Mesenchymal stem cell (in vitro differentiated cells and primary cell): ENCODE results near the gene NBEAL1.

Experiments used
- DNase-seq: peaks from one replicate; pipeline ENCODE4 v3.0.0-alpha.2; 2013
- H2AFZ ChIP-seq: one replicate; pipeline ENCODE4 v1.6.1; 2013; ENCODE audit warnings: low read depth, mild to moderate bottlenecking, control low read depth, inconsistent platforms, low read length, moderate library complexity
- H2AK5ac ChIP-seq: 2 replicates; pipeline ENCODE4 v1.6.1; 2013; ENCODE audit warnings: low read length, moderate library complexity, mild to moderate bottlenecking, inconsistent platforms; ENCODE audit not compliant: severe bottlenecking
- H2BK120ac ChIP-seq: one replicate; pipeline ENCODE4 v1.6.1; 2013; ENCODE audit warnings: low read depth, mild to moderate bottlenecking, inconsistent platforms, low read length, moderate library complexity
- H2BK12ac ChIP-seq, 2 experiments: one replicate each; pipeline ENCODE4 v1.6.1; 2013; ENCODE audit warnings: inconsistent platforms in 2 of 2, low read length in 2 of 2, mild to moderate bottlenecking in 2 of 2, moderate library complexity in 2 of 2, control low read depth in 1 of 2
- H2BK15ac ChIP-seq: one replicate; pipeline ENCODE4 v1.6.1; 2013; ENCODE audit warnings: mild to moderate bottlenecking, low read depth, inconsistent platforms; ENCODE audit not compliant: poor library complexity, severe bottlenecking
- H2BK5ac ChIP-seq: 2 replicates; pipeline ENCODE4 v1.6.1; 2013; ENCODE audit warnings: low read depth, mild to moderate bottlenecking, low read length, control low read depth, inconsistent platforms; ENCODE audit not compliant: poor library complexity, severe bottlenecking
- H3K14ac ChIP-seq, 2 experiments: one replicate each; pipeline ENCODE4 v1.6.1; 2013; ENCODE audit warnings: inconsistent platforms in 2 of 2, low read length in 2 of 2, control low read depth in 1 of 2, mild to moderate bottlenecking in 1 of 2, moderate library complexity in 1 of 2
- H3K18ac ChIP-seq, 2 experiments: one replicate each; pipeline ENCODE4 v1.6.1; 2013; ENCODE audit warnings: inconsistent platforms in 2 of 2, low read length in 2 of 2, control low read depth in 1 of 2, low read depth in 1 of 2, mild to moderate bottlenecking in 1 of 2
- H3K23ac ChIP-seq, 2 experiments: one replicate each; pipeline ENCODE4 v1.6.1; 2013; ENCODE audit warnings: inconsistent platforms in 2 of 2, low read length in 2 of 2, mild to moderate bottlenecking in 2 of 2, moderate library complexity in 2 of 2, control low read depth in 1 of 2
- H3K27ac ChIP-seq: 2 replicates; pipeline ENCODE4 v1.5.1; 2013; ENCODE audit warnings: mild to moderate bottlenecking, moderate library complexity, low read length, control low read depth, inconsistent platforms; ENCODE audit not compliant: poor library complexity, severe bottlenecking
- H3K27me3 ChIP-seq, 2 experiments: 2 replicates each; pipeline versions ENCODE4 v1.6.1 to v1.7.0; 2013; ENCODE audit warnings: low read length in 2 of 2, mild to moderate bottlenecking in 2 of 2, moderate library complexity in 2 of 2, control low read depth in 1 of 2, inconsistent platforms in 1 of 2; ENCODE audit not compliant: control insufficient read depth in 1 of 2, insufficient read depth in 1 of 2
- H3K36me3 ChIP-seq, 2 experiments: 2 replicates each; pipeline versions ENCODE4 v1.6.1 to v1.7.0; 2013; ENCODE audit warnings: low read length in 2 of 2, control low read depth in 1 of 2, inconsistent platforms in 1 of 2, low read depth in 1 of 2, mild to moderate bottlenecking in 1 of 2; ENCODE audit not compliant: insufficient read depth in 2 of 2, control insufficient read depth in 1 of 2
- H3K4ac ChIP-seq, 2 experiments: one replicate each; pipeline ENCODE4 v1.6.1; 2013; ENCODE audit warnings: inconsistent platforms in 2 of 2, low read length in 2 of 2, mild to moderate bottlenecking in 2 of 2, moderate library complexity in 2 of 2, control low read depth in 1 of 2, low read depth in 1 of 2
- H3K4me1 ChIP-seq: 2 replicates; pipeline ENCODE4 v1.6.1; 2013; ENCODE audit warnings: low read depth, low read length, control low read depth; ENCODE audit not compliant: control insufficient read depth, insufficient read depth
- H3K4me2 ChIP-seq: 2 replicates; pipeline ENCODE4 v1.6.1; 2013; ENCODE audit warnings: low read length, mild to moderate bottlenecking, inconsistent platforms; ENCODE audit not compliant: poor library complexity, severe bottlenecking
- H3K4me3 ChIP-seq, 2 experiments: 2 replicates each; pipeline versions ENCODE4 v1.5.1 to v1.7.0; 2013; ENCODE audit warnings: low read length in 2 of 2, mild to moderate bottlenecking in 2 of 2, control low read depth in 1 of 2, low read depth in 1 of 2; ENCODE audit not compliant: insufficient read depth in 1 of 2
- H3K79me1 ChIP-seq: replicated peaks from 2 replicates; pipeline ENCODE4 v1.6.1; 2013; ENCODE audit warnings: mild to moderate bottlenecking, control low read depth, low read length, inconsistent platforms; ENCODE audit not compliant: poor library complexity, severe bottlenecking
- H3K9ac ChIP-seq: 2 replicates; pipeline ENCODE4 v1.7.0; 2013; ENCODE audit warnings: mild to moderate bottlenecking, low read length, moderate library complexity
- H3K9me3 ChIP-seq: 2 replicates; pipeline ENCODE4 v1.7.0; 2013; ENCODE audit warnings: mild to moderate bottlenecking, low read length; ENCODE audit not compliant: control insufficient read depth
- H4K8ac ChIP-seq: one replicate; pipeline ENCODE4 v1.6.1; 2013; ENCODE audit warnings: inconsistent platforms, mild to moderate bottlenecking, low read length, moderate library complexity
- H4K91ac ChIP-seq: one replicate; pipeline ENCODE4 v1.6.1; 2013; ENCODE audit warnings: mild to moderate bottlenecking, low read length, inconsistent platforms
- WGBS: methylation state at CpG from one replicate; pipeline ENCODE4 v1.1.7; 2013; ENCODE audit warnings: mixed read lengths; 5-methylcytosine and 5-hydroxymethylcytosine counted together

Gene NBEAL1

DNA sequence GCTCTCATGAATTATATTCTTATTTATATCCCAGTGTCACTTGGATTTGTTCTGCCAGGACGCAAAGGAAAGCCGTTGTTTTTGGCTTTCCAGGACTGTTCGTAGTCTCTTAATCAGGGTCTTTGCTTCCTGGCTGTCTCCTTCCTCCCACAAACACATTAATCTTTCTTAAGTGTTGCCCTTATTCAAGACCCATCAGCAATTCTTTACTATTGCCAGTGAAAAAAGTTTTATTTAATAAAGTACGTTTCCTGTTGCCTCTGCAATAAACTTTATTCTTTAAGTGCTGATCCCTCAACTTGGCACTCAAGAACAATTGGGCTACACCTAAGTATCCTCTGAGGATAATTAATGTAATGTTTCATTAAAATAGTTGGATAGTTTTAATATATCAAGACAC is 155.8 kb downstream of the NBEAL1 start:
- DNase-seq: no peak
- no peak overlapping the region for H3K27ac ChIP-seq
- H3K14ac ChIP-seq: no peak overlapping the region
- H3K9me3 ChIP-seq: no peaks in the 10 kb centered on the region
- WGBS: 88% methylated on average over 4 of the region's 4 CpGs
- H4K91ac ChIP-seq: no peak overlapping the region
- H2BK5ac ChIP-seq: no peak overlapping the region
- peaks cover 1% of the 10 kb centered on the region for H3K79me1 ChIP-seq
- no peaks in the 10 kb centered on the region for H3K27me3 ChIP-seq
- H3K9ac ChIP-seq: no peak overlapping the region
- peaks cover 5 to 65% of the 10 kb centered on the region in 2 experiments for H3K36me3 ChIP-seq
- H3K4me2 ChIP-seq: no peak overlapping the region
- no peak overlapping the region for H2AK5ac ChIP-seq
- H2BK120ac ChIP-seq: no peak overlapping the region
- H3K4me3 ChIP-seq: no peak overlapping the region
- no peak overlapping the region for H3K18ac ChIP-seq
- no peak overlapping the region for H4K8ac ChIP-seq
- H2BK12ac ChIP-seq: no peak overlapping the region
- no peak overlapping the region for H2AFZ ChIP-seq
- H3K4ac ChIP-seq: no peak overlapping the region
- H2BK15ac ChIP-seq: no peak overlapping the region
- no peak overlapping the region for H3K23ac ChIP-seq
- H3K4me1 ChIP-seq: no peaks in the 10 kb centered on the region

- H3K4me1 ChIP-seq: no peaks in the 10 kb centered on the region
- WGBS: no CpG with 5 or more reads among the region's 1 CpG
- H3K14ac ChIP-seq: no peak overlapping the region
- no peak overlapping the region for H3K4me2 ChIP-seq
- no peak overlapping the region for H2BK120ac ChIP-seq
- H2BK5ac ChIP-seq: no peak overlapping the region
- H2AFZ ChIP-seq: no peak overlapping the region
- no peak overlapping the region for H2BK12ac ChIP-seq
- H4K8ac ChIP-seq: no peak overlapping the region
- H2BK15ac ChIP-seq: no peak overlapping the region
- no peak overlapping the region for H4K91ac ChIP-seq
- H3K27me3 ChIP-seq: no peaks in the 10 kb centered on the region
- H3K9me3 ChIP-seq: no peaks in the 10 kb centered on the region
- H3K23ac ChIP-seq: no peak overlapping the region
- peaks cover 9 to 56% of the 10 kb centered on the region in 2 experiments for H3K36me3 ChIP-seq
- H2AK5ac ChIP-seq: no peak overlapping the region
- H3K18ac ChIP-seq: no peak overlapping the region
- DNase-seq: no peak
- no peak overlapping the region for H3K27ac ChIP-seq
- H3K4me3 ChIP-seq: no peak overlapping the region
- no peak overlapping the region for H3K4ac ChIP-seq
- H3K79me1 ChIP-seq: peaks cover 1% of the 10 kb centered on the region
- no peak overlapping the region for H3K9ac ChIP-seq
These were observed 160.7 kb downstream of the NBEAL1 start for GRCh38 chr2:203175371-203175770.

DNA sequence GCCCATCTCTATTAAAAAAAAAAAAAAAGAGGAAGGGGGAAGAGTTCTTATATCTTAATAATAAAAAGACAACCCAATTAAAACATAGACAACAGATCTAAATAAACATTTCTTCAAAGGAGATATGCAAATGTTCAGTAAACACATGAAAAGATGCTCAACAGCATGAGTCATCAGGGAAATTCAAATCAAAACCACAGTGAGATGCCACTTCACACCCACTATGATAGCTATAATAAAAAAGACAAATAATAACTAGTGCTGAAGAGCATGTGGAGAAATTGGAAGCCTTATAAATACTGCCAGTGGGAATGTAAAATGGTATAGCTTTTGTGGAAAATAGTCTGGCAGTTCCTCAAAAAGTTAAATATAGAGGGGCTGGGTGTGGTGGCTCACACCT is 162.7 kb downstream of the NBEAL1 start:
- Histone ChIP-seq H3K9ac (no peak overlapping the region), H2AFZ (no peak overlapping the region), H3K79me1 (peaks cover 2% of the 10 kb centered on the region), H3K4ac (no peak overlapping the region), H2BK15ac (no peak overlapping the region), H3K4me1 (no peaks in the 10 kb centered on the region), H3K23ac (no peak overlapping the region), H3K9me3 (no peaks in the 10 kb centered on the region), H2BK12ac (no peak overlapping the region), H4K91ac (no peak overlapping the region), H3K4me2 (no peak overlapping the region), H4K8ac (no peak overlapping the region), H3K14ac (no peak overlapping the region), H3K36me3 (peaks cover 12 to 67% of the 10 kb centered on the region in 2 experiments), H2BK5ac (no peak overlapping the region), H2AK5ac (no peak overlapping the region), H3K27me3 (no peaks in the 10 kb centered on the region), H3K27ac (no peak overlapping the region), H3K18ac (no peak overlapping the region), H3K4me3 (no peak overlapping the region), H2BK120ac (no peak overlapping the region)
- DNase-seq: peak; percentile 24

DNA sequence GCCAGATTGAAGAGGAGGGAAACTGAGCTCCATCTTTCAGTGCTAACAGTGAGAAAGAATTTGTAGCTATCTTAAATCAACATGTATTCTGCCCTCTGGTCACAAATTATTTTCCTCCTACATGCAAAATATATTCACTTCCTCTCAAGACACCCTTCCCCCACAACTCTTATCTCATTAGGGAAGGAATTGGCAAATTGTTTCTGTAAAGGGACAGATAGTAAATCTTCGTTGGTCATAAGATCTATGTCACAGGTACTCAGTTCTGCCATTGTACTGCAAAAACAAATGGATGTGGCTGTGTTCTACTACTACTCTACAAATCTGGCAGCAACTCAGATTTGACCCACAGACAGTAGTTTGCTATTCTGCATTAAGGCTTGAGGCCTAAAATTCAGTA is 171.2 kb downstream of the NBEAL1 start:
- Histone ChIP-seq H3K9me3 (peaks cover 6% of the 10 kb centered on the region), H2BK12ac (no peak overlapping the region), H3K4me1 (no peaks in the 10 kb centered on the region), H3K4me3 (no peak overlapping the region), H2AFZ (no peak overlapping the region), H3K27me3 (no peaks in the 10 kb centered on the region), H3K23ac (no peak overlapping the region), H3K36me3 (peaks cover 16 to 78% of the 10 kb centered on the region in 2 experiments), H4K91ac (no peak overlapping the region), H2BK120ac (no peak overlapping the region), H3K4me2 (no peak overlapping the region), H3K27ac (no peak overlapping the region), H3K9ac (no peak overlapping the region), H3K18ac (no peak overlapping the region), H4K8ac (no peak overlapping the region), H2BK15ac (no peak overlapping the region), H2BK5ac (no peak overlapping the region), H3K4ac (no peak overlapping the region), H3K14ac (no peak overlapping the region), H2AK5ac (no peak overlapping the region), H3K79me1 (peaks cover 2% of the 10 kb centered on the region)
- WGBS: 100% methylated on average over 1 of the region's 1 CpG
- no peak for DNase-seq
